ENCODE data around the gene MYLK3.
A peak's percentile ranks its signal among the peaks of the same experiment; 100 is the strongest.
"Not testable (repeated sequence)": the region's sequence is repeated elsewhere in the genome, so short reads cannot be mapped to it uniquely, and the experiment has no call there.

Gene MYLK3

GRCh38 chr16:46688654-46689364, 59.3 kb downstream of the MYLK3 start, which contains the start of gene VPS35:
VPS35 (minus strand) TSS chr16:46689178; CDS start chr16:46689133, 45 bp downstream.
- DNase-seq, result peak; percentile 100

- no peak for DNase-seq
These were observed 60.0 kb downstream of the MYLK3 start for GRCh38 chr16:46688101-46688653.

- no peak for DNase-seq
These were observed 60.7 kb downstream of the MYLK3 start for GRCh38 chr16:46687486-46687885.

- DNase-seq, result no peak
These were observed 61.2 kb downstream of the MYLK3 start for GRCh38 chr16:46686815-46687473.

- DNase-seq, result not testable (repeated sequence)
These were observed 66.3 kb downstream of the MYLK3 start for GRCh38 chr16:46681867-46682266.

- not testable (repeated sequence) for DNase-seq
These were observed 70.2 kb downstream of the MYLK3 start for GRCh38 chr16:46677943-46678342.

- DNase-seq, result peak; percentile 35
These were observed 74.7 kb downstream of the MYLK3 start for GRCh38 chr16:46673320-46674013.

- no peak for DNase-seq
These were observed 86.0 kb downstream of the MYLK3 start for GRCh38 chr16:46662123-46662522.

- DNase-seq, result no peak
These were observed 89.2 kb downstream of the MYLK3 start for GRCh38 chr16:46658925-46659324.

Data from effector CD4-positive, alpha-beta T cell (primary cell).